ENCODE results near the gene SLC38A2.
A peak's percentile ranks its signal among the peaks of the same experiment; 100 is the strongest.

The SLC38A2 gene

GRCh38 chr12:46390881-46391280, 18.3 kb upstream of the SLC38A2 start:
- DNase-seq, result no peak

- DNase-seq, result no peak
Measured at GRCh38 chr12:46390304-46390703, 17.7 kb upstream of the SLC38A2 start.

GRCh38 chr12:46389031-46389616, 16.6 kb upstream of the SLC38A2 start:
- DNase-seq, result no peak

GRCh38 chr12:46388427-46389021, 16.0 kb upstream of the SLC38A2 start:
- DNase-seq, result no peak

GRCh38 chr12:46387670-46388069, 15.1 kb upstream of the SLC38A2 start:
- no peak for DNase-seq

- no peak for DNase-seq
Measured at GRCh38 chr12:46386877-46387629, 14.5 kb upstream of the SLC38A2 start.

GRCh38 chr12:46386360-46386867, 13.8 kb upstream of the SLC38A2 start:
- DNase-seq, result no peak

- DNase-seq, result no peak
Measured at GRCh38 chr12:46385438-46385837, 12.9 kb upstream of the SLC38A2 start.

GRCh38 chr12:46384451-46385309, 12.1 kb upstream of the SLC38A2 start:
- DNase-seq, result no peak

GRCh38 chr12:46383654-46384450, 11.3 kb upstream of the SLC38A2 start:
- DNase-seq, result peak; percentile 43

- DNase-seq, result peak; percentile 95
Measured at GRCh38 chr12:46382964-46383653, 10.5 kb upstream of the SLC38A2 start.

GRCh38 chr12:46382408-46382963, 9.9 kb upstream of the SLC38A2 start:
- DNase-seq, result no peak

GRCh38 chr12:46380881-46381280, 8.3 kb upstream of the SLC38A2 start:
- no peak for DNase-seq

GRCh38 chr12:46380022-46380796, 7.6 kb upstream of the SLC38A2 start:
- DNase-seq, result no peak

GRCh38 chr12:46379352-46379751, 6.8 kb upstream of the SLC38A2 start:
- no peak for DNase-seq

- no peak for DNase-seq
Measured at GRCh38 chr12:46378530-46378929, 6.0 kb upstream of the SLC38A2 start.

- no peak for DNase-seq
Measured at GRCh38 chr12:46377678-46378077, 5.1 kb upstream of the SLC38A2 start.

- no peak for DNase-seq
Measured at GRCh38 chr12:46376579-46376978, 4.0 kb upstream of the SLC38A2 start.

- DNase-seq, result no peak
Measured at GRCh38 chr12:46374711-46375110, 2.1 kb upstream of the SLC38A2 start.

- no peak for DNase-seq
Measured at GRCh38 chr12:46374310-46374709, 1.7 kb upstream of the SLC38A2 start.

Measured in NCI-H774 (cell line).